GM19438 (cell line): ENCODE data around the gene SLC12A6.
"Not testable (repeated sequence)": the region's sequence is repeated elsewhere in the genome, so short reads cannot be mapped to it uniquely, and the experiment has no call there.

Source experiments
- ATAC-seq: cut with Tn5 transposase; IDR thresholded peaks from one replicate; pipeline ENCODE4 v1.9.1; 2021; ENCODE audit warnings: low read depth; ENCODE audit not compliant: unreplicated experiment

SLC12A6 gene

DNA sequence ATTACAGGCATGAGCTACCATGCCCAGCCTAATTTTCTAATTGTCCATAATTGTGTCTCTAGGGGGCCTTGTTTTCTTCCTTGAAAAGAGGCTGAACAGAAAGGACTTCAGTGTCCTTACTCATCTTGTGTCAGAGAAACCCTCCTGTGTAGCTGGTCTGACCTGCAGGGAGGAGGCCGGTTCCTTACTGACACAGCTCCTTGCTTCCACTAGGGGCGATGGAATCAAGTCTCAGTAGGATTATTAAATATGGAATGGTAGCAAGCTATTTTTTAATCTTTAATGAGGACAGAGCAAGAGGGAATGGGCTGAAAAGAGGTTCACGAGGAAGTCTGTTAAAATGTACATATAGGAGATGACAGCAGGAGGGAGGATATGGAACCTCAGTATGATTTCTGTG is 20.8 kb upstream of the SLC12A6 start:
- ATAC-seq = no peak

DNA sequence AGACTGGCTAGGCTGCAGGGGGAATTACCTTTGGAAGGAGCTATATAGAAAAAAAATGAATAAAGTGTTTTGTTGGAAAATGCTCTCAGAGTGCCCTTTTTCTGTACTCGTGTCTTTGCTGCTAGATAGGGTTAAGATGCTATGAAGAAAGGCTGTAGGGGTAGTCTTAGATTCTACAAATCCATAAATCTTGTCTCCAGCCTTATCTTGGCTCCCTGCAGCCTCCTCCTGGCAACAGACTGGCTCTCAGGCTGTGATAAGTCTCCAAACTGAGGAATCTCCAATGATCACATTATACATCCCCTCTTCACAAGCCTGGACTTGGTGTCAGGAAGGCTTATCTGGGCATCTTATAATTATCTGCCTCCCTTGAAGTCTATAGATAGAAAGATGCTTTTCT is 20.1 kb upstream of the SLC12A6 start:
- ATAC-seq = no peak

DNA sequence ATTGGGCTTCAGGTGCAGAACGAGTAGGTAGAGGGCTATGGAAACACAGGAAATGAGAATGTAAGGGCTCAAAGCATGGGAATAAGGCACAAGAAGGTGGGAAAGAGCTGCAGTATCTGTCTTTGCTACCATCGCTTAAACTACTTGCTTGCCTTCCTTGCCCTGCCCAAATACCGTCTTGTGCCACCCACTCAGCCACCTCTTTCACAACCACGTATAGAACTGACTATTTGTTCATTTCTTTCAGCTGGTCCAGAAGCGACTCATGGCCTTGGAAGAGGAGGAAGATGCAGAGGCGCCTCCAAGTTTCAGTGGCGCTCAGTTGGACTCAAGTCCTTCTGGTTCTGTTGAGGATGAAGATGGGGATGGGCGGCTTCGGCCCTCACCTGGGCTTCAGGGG is 17.7 kb upstream of the SLC12A6 start:
- no peak for ATAC-seq

GRCh38 chr15:34354286-34354685 is 16.7 kb upstream of the SLC12A6 start:
- no peak for ATAC-seq

- no peak for ATAC-seq
Observed at GRCh38 chr15:34353627-34354026, 16.0 kb upstream of the SLC12A6 start.

DNA sequence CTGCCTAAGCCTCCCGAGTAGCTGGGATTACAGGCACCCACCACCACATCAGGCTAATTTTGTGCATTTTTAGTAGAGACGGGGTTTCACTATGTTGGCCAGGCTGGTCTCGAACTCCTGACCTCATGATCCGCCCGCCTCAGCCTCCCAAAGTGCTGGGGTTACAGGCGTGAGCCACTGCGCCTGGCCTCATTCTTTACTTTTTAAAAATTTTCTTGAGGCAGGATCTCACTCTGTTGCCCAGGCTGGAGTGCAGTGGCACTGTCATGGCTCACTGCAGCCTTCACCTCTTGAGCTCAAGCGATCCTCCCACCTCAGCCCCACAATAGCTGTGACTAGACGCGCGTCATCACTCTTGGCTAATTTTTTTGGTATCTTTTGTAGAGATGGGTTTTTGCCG is 15.4 kb upstream of the SLC12A6 start:
- ATAC-seq = not testable (repeated sequence)

DNA sequence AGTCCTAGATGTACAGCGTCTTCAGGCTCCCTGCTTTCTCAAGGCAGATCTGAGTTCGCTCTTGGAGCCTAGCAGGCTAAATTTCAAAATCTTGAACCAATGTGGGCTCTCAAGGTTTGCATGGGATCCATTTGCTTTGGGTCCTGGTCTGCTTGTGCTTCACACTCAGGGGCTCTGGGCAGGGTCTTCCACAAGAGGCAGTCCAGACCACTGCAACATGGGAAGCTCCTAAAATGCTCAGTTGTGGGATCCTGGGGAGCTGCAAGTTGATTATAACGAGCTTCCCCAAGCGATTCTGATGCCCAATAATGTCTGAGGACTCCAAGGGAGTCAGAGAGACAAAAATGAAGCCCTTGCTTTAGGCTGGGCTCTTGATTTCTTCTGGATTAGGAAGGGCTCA is 12.2 kb upstream of the SLC12A6 start:
- no peak for ATAC-seq

GRCh38 chr15:34348735-34349300 is 11.2 kb upstream of the SLC12A6 start:
- ATAC-seq = no peak

DNA sequence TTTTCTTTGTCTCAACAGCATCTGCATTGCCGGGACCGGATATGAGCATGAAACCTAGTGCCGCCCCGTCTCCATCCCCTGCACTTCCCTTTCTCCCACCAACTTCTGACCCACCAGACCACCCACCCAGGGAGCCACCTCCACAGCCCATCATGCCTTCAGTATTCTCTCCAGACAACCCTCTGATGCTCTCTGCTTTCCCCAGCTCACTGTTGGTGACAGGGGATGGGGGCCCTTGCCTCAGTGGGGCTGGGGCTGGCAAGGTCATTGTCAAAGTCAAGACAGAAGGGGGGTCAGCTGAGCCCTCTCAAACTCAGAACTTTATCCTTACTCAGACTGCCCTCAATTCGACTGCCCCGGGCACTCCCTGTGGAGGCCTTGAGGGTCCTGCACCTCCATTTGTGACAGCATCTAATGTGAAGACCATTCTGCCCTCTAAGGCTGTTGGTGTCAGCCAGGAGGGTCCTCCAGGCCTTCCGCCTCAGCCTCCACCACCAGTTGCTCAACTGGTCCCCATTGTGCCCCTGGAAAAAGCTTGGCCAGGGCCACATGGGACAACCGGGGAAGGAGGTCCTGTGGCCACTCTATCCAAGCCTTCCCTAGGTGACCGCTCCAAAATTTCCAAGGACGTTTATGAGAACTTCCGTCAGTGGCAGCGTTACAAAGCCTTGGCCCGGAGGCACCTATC is 10.5 kb upstream of the SLC12A6 start:
- ATAC-seq = no peak

- ATAC-seq = peak; percentile 79
Observed at GRCh38 chr15:34342737-34343575, 5.4 kb upstream of the SLC12A6 start, which contains the start of the genes NOP10 and NUTM1. NOP10 (minus strand) TSS chr15:34343136; CDS start chr15:34343073, 63 bp downstream. NUTM1 (plus strand) TSS chr15:34343315; CDS start chr15:34343697, 382 bp downstream.

GRCh38 chr15:34342213-34342736 is 4.7 kb upstream of the SLC12A6 start:
- not testable (repeated sequence) for ATAC-seq

GRCh38 chr15:34341381-34342212 is 4.0 kb upstream of the SLC12A6 start:
- ATAC-seq = no peak

DNA sequence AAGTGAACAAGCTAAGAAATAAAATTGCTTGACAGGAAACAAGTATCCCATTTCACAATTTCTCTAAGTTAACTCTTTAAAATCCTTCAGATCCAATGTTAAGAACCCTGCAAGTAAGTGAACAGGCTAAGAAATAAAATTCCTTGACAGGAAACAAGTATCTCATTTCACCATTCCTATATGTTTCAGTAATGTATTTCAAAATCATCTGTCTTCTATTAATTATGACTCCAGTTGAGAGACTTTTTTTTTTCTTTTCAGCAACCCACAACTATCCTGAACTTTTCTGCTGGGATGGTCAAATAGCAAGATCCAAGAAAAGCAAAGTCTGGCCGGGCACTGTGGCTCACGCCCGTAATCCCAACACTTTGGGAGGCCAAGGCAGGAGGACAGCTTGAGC is 2.4 kb upstream of the SLC12A6 start:
- no peak for ATAC-seq

DNA sequence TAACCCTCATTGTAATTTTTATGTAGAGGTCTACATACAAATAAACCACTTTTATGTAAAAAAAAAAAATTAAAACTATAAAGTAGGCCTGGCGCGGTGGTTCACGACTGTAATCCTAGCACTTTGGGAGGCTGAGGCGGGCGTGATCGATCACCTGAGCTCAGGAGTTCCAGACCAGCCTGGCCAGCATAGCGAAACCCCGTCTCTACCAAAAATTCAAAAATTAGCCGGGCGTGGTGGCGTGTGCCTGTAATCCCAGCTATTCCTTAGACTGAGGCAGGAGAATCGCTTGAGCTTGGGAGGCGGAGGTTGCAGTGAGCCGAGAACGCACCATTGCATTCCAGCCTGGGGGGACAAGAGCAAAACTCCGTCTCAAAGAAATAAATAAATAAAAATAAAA is 766 bp upstream of the SLC12A6 start:
- no peak for ATAC-seq

GRCh38 chr15:34336991-34337556 is 507 bp downstream of the SLC12A6 start:
- ATAC-seq = peak; percentile 16

- no peak for ATAC-seq
Observed at GRCh38 chr15:34336231-34336990, 1.2 kb downstream of the SLC12A6 start.

GRCh38 chr15:34335176-34336032 is 2.2 kb downstream of the SLC12A6 start:
- ATAC-seq = no peak

- no peak for ATAC-seq
Observed at GRCh38 chr15:34334672-34335071, 2.9 kb downstream of the SLC12A6 start.
